H9 (cell line): ENCODE measurements around the gene ZNF829. TPM values are rescaled to one million over a fixed set of nuclear protein-coding genes. Genes with fewer than 3 reads are reported as not detected.

Experiments used
- DNase-seq: peaks from one replicate; pipeline ENCODE4 v3.0.0-alpha.2; 2017
- H2AFZ ChIP-seq: one replicate; pipeline ENCODE4 v1.6.1; 2013; ENCODE audit warnings: mild to moderate bottlenecking, low read length, control low read depth, moderate library complexity
- H2AK5ac ChIP-seq: 2 replicates; pipeline ENCODE4 v1.6.1; 2013; ENCODE audit warnings: low read length, control low read depth, mixed read lengths; ENCODE audit not compliant: insufficient read length
- H2BK120ac ChIP-seq: one replicate; pipeline ENCODE4 v1.6.1; 2013; ENCODE audit warnings: low read depth, mild to moderate bottlenecking, low read length, control low read depth, inconsistent platforms; ENCODE audit not compliant: poor library complexity, severe bottlenecking
- H2BK12ac ChIP-seq: 2 replicates; pipeline ENCODE4 v1.6.1; 2013; ENCODE audit warnings: low read length, control low read depth, mixed read lengths, low read depth; ENCODE audit not compliant: insufficient read length
- H2BK15ac ChIP-seq: 2 replicates; pipeline ENCODE4 v1.6.1; 2013; ENCODE audit warnings: low read depth, low read length, control low read depth
- H2BK20ac ChIP-seq: one replicate; pipeline ENCODE4 v1.6.1; 2013; ENCODE audit warnings: low read depth, mild to moderate bottlenecking, low read length, control low read depth, inconsistent platforms; ENCODE audit not compliant: poor library complexity, severe bottlenecking
- H2BK5ac ChIP-seq: 2 replicates; pipeline ENCODE4 v1.6.1; 2013; ENCODE audit warnings: low read length, control low read depth, mixed read lengths; ENCODE audit not compliant: insufficient read length
- H3K14ac ChIP-seq: 2 replicates; pipeline ENCODE4 v1.6.1; 2013; ENCODE audit warnings: low read length, control low read depth; ENCODE audit not compliant: insufficient read depth
- H3K18ac ChIP-seq: 2 replicates; pipeline ENCODE4 v1.6.1; 2013; ENCODE audit warnings: low read depth, mild to moderate bottlenecking, mixed read lengths, low read length, control low read depth; ENCODE audit not compliant: insufficient read length
- H3K23ac ChIP-seq: 2 replicates; pipeline ENCODE4 v1.6.1; 2013; ENCODE audit warnings: low read length, control low read depth, mixed read lengths, low read depth; ENCODE audit not compliant: insufficient read length
- H3K23me2 ChIP-seq: 2 replicates; pipeline ENCODE4 v1.6.1; 2013; ENCODE audit warnings: low read depth, mild to moderate bottlenecking, mixed read lengths, low read length, control low read depth; ENCODE audit not compliant: insufficient read length, poor library complexity, severe bottlenecking
- H3K27ac ChIP-seq: 2 replicates; pipeline ENCODE4 v1.5.1; 2013; ENCODE audit warnings: low read length, control low read depth, mixed read lengths, low read depth; ENCODE audit not compliant: insufficient read length
- H3K27me3 ChIP-seq: 2 replicates; pipeline ENCODE4 v1.6.1; 2013; ENCODE audit warnings: low read length, control low read depth, inconsistent platforms; ENCODE audit not compliant: insufficient read depth
- H3K4ac ChIP-seq: 2 replicates; pipeline ENCODE4 v1.6.1; 2013; ENCODE audit warnings: low read depth, mild to moderate bottlenecking, control low read depth, inconsistent platforms, low read length, moderate library complexity
- H3K4me1 ChIP-seq: 2 replicates; pipeline ENCODE4 v1.6.1; 2013; ENCODE audit warnings: low read length, control low read depth, inconsistent platforms; ENCODE audit not compliant: insufficient read depth
- H3K4me2 ChIP-seq: 2 replicates; pipeline ENCODE4 v1.6.1; 2013; ENCODE audit warnings: low read length, control low read depth, mixed read lengths; ENCODE audit not compliant: insufficient read length, insufficient read depth
- H3K56ac ChIP-seq: 2 replicates; pipeline ENCODE4 v1.6.1; 2013; ENCODE audit warnings: low read depth, mild to moderate bottlenecking, mixed read lengths, low read length, control low read depth; ENCODE audit not compliant: insufficient read length
- H3K79me1 ChIP-seq: 2 replicates; pipeline ENCODE4 v1.6.1; 2013; ENCODE audit warnings: low read depth, mild to moderate bottlenecking, moderate library complexity, low read length, control low read depth, inconsistent platforms; ENCODE audit not compliant: insufficient read depth, poor library complexity, severe bottlenecking
- H3K79me2 ChIP-seq: 2 replicates; pipeline ENCODE4 v1.6.1; 2013; ENCODE audit warnings: low read length, control low read depth, inconsistent platforms; ENCODE audit not compliant: insufficient read depth
- H3K9ac ChIP-seq: 2 replicates; pipeline ENCODE4 v1.6.1; 2013; ENCODE audit warnings: low read length, control low read depth, mixed read lengths; ENCODE audit not compliant: insufficient read length; ENCODE audit errors: extremely low read depth
- H3K9me3 ChIP-seq: one replicate; pipeline ENCODE4 v1.6.1; 2013; ENCODE audit warnings: low read depth, low read length, inconsistent platforms; ENCODE audit not compliant: control insufficient read depth
- H3T11ph ChIP-seq: one replicate; pipeline ENCODE4 v1.6.1; 2013; ENCODE audit warnings: mild to moderate bottlenecking, low read length, control low read depth, inconsistent platforms
- H4K20me1 ChIP-seq: one replicate; pipeline ENCODE4 v1.6.1; 2013; ENCODE audit not compliant: control insufficient read depth, insufficient read length, insufficient read depth
- H4K5ac ChIP-seq: 2 replicates; pipeline ENCODE4 v1.6.1; 2013; ENCODE audit warnings: low read depth, mild to moderate bottlenecking, mixed read lengths, low read length, control low read depth; ENCODE audit not compliant: insufficient read length
- H4K8ac ChIP-seq: replicated peaks from 2 replicates; pipeline ENCODE4 v1.6.1; 2013; ENCODE audit warnings: low read length, control low read depth, mixed read lengths, low read depth; ENCODE audit not compliant: insufficient read length
- H4K91ac ChIP-seq: 2 replicates; pipeline ENCODE4 v1.6.1; 2013; ENCODE audit warnings: low read depth, mild to moderate bottlenecking, moderate library complexity, mixed read lengths, low read length, control low read depth; ENCODE audit not compliant: insufficient read length
- H3K27ac Mint-ChIP-seq, 3 experiments: 2 replicates in 2 of 3; 3 replicates in 1 of 3; pipeline ENCODE4 v1.8.0; 2020 to 2021; ENCODE audit warnings: mixed read lengths in 3 of 3, mild to moderate bottlenecking in 1 of 3, moderate library complexity in 1 of 3
- H3K27me3 Mint-ChIP-seq: 2 replicates; pipeline ENCODE4 v1.8.0; 2021; ENCODE audit warnings: low read depth, mild to moderate bottlenecking, moderate library complexity, mixed read lengths
- H3K36me3 Mint-ChIP-seq, 3 experiments: 2 replicates in 2 of 3; 3 replicates in 1 of 3; pipeline ENCODE4 v1.8.0; 2020 to 2021; ENCODE audit warnings: low read depth in 3 of 3, mixed read lengths in 3 of 3; ENCODE audit not compliant: insufficient read depth in 1 of 3
- H3K4me1 Mint-ChIP-seq, 2 experiments: 2 replicates each; pipeline ENCODE4 v1.8.0; 2020; ENCODE audit warnings: mixed read lengths in 2 of 2
- H3K4me3 Mint-ChIP-seq, 2 experiments: 2 replicates in 1 of 2; 3 replicates in 1 of 2; pipeline ENCODE4 v1.8.0; 2020 to 2021; ENCODE audit warnings: mild to moderate bottlenecking in 2 of 2, mixed read lengths in 2 of 2, moderate library complexity in 1 of 2
- H3K9me3 Mint-ChIP-seq, 2 experiments: 2 replicates in 1 of 2; 3 replicates in 1 of 2; pipeline ENCODE4 v1.8.0; 2020; ENCODE audit warnings: mild to moderate bottlenecking in 2 of 2, mixed read lengths in 2 of 2, moderate library complexity in 1 of 2
- total RNA-seq: library from RNA; stranded (reverse); gene quantifications from 2 replicates; pipeline ENCODE4 v1.2.1, GENCODE V29; 2021
- TF ChIP-seq, protein P1 (sequence below): fragments of 200-600 bp; sonication (generic); conservative IDR thresholded peaks from 3 replicates; pipeline ENCODE4 v1.8.0; 2021; ENCODE audit warnings: antibody characterized with exemption, mild to moderate bottlenecking

The ZNF829 gene
- total RNA-seq, 1 experiment from 2014 or later, result 4.9 TPM

DNA sequence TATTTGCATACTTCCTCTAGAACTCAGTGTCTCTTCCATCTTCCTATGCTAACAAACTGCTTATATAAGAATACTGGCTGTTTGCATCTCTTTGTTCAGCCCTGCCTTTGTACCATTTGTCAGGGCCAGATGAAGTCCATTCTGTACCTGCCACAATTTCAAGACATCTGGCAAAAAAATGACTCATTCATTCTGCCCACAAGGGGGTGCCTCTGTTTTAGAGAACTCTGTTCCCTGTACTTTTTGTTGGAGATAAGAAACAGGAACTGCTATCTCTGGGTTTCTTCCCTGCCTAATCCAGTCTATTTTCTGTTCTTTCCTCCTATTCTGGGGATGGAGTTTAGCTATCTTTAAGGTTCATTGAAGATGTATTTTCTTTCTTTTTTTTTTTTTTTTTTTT, 23.1 kb upstream of the ZNF829 start:
- Histone ChIP-seq H4K5ac (no peak overlapping the region), H3K27ac (no peak overlapping the region), H3K18ac (no peak overlapping the region), H3K14ac (no peak overlapping the region), H4K8ac (no peak overlapping the region), H3K56ac (no peak overlapping the region), H3K4ac (no peak overlapping the region), H2BK5ac (no peak overlapping the region), H2AK5ac (no peak overlapping the region), H3K23me2 (no peaks in the 10 kb centered on the region), H3K9ac (no peak overlapping the region), H3K27me3 (no peaks in the 10 kb centered on the region), H3K79me1 (no peaks in the 10 kb centered on the region), H3K9me3 (peaks cover 28% of the 10 kb centered on the region), H3K23ac (no peak overlapping the region), H4K20me1 (no peaks in the 10 kb centered on the region), H2AFZ (no peak overlapping the region), H2BK15ac (no peak overlapping the region), H4K91ac (no peak overlapping the region), H3K4me1 (no peaks in the 10 kb centered on the region), H3K4me2 (no peak overlapping the region), H2BK20ac (no peak overlapping the region), H3K79me2 (no peaks in the 10 kb centered on the region), H3T11ph (no peak overlapping the region), H2BK12ac (no peak overlapping the region), H2BK120ac (no peak overlapping the region)
- Mint-ChIP-seq H3K36me3 (peaks cover 28 to 72% (median 70%) of the 10 kb centered on the region in 3 experiments), H3K27me3 (no peaks in the 10 kb centered on the region), H3K27ac (no peak overlapping the region), H3K4me3 (no peak overlapping the region), H3K9me3 (peaks cover 70 to 85% of the 10 kb centered on the region in 2 experiments), H3K4me1 (no peaks in the 10 kb centered on the region)
- TF ChIP-seq, protein P1, sequence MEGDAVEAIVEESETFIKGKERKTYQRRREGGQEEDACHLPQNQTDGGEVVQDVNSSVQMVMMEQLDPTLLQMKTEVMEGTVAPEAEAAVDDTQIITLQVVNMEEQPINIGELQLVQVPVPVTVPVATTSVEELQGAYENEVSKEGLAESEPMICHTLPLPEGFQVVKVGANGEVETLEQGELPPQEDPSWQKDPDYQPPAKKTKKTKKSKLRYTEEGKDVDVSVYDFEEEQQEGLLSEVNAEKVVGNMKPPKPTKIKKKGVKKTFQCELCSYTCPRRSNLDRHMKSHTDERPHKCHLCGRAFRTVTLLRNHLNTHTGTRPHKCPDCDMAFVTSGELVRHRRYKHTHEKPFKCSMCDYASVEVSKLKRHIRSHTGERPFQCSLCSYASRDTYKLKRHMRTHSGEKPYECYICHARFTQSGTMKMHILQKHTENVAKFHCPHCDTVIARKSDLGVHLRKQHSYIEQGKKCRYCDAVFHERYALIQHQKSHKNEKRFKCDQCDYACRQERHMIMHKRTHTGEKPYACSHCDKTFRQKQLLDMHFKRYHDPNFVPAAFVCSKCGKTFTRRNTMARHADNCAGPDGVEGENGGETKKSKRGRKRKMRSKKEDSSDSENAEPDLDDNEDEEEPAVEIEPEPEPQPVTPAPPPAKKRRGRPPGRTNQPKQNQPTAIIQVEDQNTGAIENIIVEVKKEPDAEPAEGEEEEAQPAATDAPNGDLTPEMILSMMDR, result no peak; the same call in 2 of the 3 replicates
- no peak for DNase-seq
